ENCODE measurements around the gene CACNA1I.

The CACNA1I gene

GRCh38 chr22:39669432-39669831 is 98.9 kb downstream of the CACNA1I start:
- no peak for DNase-seq (ENCODE audit: low read depth)

GRCh38 chr22:39671936-39672335 is 101.4 kb downstream of the CACNA1I start:
- DNase-seq (ENCODE audit: low read depth), result no peak

DNA sequence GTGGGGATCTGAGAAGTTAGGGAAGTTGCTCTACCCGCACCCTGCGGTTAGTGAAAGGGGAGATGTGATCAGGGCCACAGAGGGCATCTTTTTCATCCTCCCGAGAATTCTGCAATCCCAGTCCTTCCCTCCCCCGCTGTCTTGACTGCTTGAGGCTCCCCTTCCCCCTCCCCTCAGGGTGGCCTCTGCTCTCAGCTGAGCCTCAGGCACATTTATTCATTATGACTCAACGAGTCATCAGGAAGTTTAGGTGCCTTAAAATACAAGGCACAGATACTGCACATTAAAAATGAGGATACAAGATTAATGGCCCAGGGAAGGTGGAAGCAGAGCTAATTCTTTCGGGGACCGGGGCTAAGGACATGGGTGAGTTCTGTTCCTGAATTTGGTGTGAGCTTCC is 104.0 kb downstream of the CACNA1I start:
- DNase-seq (ENCODE audit: low read depth), result no peak

- no peak for DNase-seq (ENCODE audit: low read depth)
These were observed 105.4 kb downstream of the CACNA1I start for GRCh38 chr22:39675947-39676346.

- no peak for DNase-seq (ENCODE audit: low read depth)
These were observed 107.4 kb downstream of the CACNA1I start for GRCh38 chr22:39677967-39678366.

DNA sequence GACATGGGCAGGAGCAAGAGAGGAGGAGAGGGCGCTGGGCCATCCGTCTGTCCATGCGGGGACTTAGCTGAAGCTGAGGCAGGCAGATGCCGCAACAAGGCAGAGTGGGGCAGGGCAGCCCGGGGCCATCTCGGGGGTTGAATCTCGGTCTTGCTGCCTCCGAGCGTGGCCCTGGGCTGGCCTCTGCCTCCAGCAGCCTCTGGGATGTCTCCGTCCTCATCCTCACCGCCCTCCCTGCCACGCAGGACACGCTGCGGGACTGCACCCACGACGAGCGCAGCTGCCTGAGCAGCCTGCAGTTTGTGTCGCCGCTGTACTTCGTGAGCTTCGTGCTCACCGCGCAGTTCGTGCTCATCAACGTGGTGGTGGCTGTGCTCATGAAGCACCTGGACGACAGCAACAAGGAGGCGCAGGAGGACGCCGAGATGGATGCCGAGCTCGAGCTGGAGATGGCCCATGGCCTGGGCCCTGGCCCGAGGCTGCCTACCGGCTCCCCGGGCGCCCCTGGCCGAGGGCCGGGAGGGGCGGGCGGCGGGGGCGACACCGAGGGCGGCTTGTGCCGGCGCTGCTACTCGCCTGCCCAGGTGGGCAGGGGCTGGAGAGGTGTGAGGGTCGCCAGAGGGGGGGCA is 108.4 kb downstream of the CACNA1I start:
- no peak for DNase-seq (ENCODE audit: low read depth)

DNA sequence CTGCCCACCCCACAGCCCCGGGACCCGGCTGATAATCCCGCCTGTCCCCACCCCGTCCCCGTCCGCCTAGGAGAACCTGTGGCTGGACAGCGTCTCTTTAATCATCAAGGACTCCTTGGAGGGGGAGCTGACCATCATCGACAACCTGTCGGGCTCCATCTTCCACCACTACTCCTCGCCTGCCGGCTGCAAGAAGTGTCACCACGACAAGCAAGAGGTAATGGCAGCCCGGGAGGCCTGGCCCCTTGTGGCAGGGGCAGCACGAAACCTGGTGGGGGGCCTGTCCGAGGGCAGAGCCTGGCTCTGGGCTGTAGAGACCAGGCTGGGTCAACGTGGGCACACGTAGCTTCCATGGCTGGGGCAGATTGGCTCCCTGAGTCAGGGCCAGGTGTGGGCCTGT is 109.1 kb downstream of the CACNA1I start:
- no peak for DNase-seq (ENCODE audit: low read depth)

DNA sequence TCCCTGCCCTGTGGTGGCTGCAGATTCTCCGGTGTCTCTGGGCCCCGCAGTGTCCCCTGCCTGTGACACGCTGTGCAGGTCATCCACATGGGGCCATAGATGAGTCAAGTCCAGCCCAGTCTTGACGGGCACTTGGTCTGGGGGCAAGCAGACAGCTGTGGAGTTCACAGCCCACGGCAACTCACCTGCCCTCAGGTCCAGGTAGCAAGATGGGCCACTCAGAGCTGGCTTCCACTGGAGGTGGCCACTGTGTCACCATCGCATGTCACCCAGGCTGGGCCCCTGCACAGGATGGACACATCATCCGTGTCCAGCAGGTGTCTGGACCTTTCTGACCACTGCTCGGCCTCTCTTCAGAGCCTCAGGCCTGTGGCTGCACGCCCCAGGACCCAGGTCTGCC is 109.9 kb downstream of the CACNA1I start:
- DNase-seq (ENCODE audit: low read depth), result no peak

DNA sequence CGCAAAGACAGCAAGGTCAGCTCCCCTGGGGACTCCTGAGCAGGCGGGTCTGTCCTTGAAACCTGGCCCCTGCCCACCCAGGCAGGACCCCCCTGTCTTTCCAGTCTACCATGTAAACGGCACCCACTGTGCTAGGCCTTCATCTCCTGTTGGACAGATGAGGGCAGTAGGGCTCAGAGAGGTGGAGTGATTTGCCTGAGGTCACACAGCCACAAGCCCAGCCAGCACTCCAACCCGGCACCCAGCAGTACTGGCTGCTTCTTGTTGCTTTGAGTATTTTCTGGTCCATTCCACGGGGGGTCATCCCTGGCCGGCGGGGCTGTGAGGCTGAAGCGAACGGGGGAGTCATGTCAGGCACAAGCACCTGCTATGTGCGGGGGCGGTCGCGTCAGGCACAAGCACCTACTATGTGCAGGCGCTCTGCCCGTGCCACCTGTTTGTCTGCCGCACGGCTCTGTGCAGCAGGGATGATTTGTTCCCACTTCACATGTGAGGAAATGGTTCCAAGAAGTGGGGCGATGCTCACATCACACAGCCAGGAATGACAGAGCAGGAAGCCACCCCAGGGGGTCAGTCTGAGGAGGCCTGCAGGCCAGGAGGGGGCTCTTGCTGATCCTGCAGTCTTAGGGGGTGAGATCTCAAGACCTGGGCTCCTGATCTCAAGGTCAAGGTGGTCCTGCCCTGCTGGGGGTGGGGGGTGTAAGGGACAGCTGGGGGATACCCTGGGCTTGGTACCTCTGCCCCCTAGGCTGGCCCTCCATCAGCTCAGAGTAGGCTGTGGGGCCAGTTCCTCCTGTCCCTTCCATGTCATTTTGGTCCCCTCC is 110.7 kb downstream of the CACNA1I start:
- DNase-seq (ENCODE audit: low read depth), result no peak

DNA sequence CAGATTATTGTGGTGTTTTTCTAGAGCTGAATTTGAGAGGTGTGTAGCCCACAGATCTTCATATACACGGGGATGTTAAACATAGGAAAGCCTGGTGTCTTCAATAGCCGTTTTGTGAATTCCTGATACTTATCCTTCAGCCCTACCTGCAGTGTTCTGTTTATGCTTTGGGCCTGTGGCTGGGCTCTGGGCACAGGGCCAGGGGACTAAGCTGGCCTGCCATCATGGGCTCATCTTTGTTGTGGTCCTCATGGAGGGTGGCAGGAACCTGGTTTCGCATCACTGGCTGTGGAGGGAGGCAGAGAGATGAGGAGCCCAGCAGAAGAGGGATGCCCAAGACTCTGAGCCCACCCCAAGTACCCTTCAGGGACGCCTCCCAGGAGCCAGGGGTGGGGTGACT is 112.4 kb downstream of the CACNA1I start:
- DNase-seq (ENCODE audit: low read depth), result no peak

- no peak for DNase-seq (ENCODE audit: low read depth)
These were observed 113.1 kb downstream of the CACNA1I start for GRCh38 chr22:39683639-39684038.

GRCh38 chr22:39684702-39685281 is 114.2 kb downstream of the CACNA1I start:
- no peak for DNase-seq (ENCODE audit: low read depth)

DNA sequence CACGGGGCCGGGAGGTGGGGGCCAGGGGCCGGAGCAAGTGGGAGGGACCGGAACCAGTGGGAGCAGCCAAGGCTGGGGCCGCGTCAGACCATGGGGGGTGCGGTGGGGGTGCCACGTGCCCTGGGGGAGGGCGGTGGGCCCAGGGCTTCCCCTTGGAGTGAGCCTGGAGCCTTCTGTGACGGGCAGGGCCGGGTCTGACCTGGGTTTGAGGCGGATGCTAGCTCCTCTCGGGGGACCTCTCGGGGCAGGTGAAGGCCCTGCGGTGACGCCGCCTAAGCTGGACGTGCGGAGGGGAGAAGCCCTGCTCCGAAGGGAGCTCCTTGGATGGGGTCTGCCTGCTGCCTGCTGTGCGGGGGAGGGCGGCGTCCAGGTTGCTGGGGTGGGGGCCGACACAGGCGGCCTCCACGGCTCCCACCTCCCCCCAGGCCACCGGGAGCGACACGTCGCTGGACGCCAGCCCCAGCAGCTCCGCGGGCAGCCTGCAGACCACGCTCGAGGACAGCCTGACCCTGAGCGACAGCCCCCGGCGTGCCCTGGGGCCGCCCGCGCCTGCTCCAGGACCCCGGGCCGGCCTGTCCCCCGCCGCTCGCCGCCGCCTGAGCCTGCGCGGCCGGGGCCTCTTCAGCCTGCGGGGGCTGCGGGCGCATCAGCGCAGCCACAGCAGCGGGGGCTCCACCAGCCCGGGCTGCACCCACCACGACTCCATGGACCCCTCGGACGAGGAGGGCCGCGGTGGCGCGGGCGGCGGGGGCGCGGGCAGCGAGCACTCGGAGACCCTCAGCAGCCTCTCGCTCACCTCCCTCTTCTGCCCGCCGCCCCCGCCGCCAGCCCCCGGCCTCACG is 115.0 kb downstream of the CACNA1I start:
- no peak for DNase-seq (ENCODE audit: low read depth)

DNA sequence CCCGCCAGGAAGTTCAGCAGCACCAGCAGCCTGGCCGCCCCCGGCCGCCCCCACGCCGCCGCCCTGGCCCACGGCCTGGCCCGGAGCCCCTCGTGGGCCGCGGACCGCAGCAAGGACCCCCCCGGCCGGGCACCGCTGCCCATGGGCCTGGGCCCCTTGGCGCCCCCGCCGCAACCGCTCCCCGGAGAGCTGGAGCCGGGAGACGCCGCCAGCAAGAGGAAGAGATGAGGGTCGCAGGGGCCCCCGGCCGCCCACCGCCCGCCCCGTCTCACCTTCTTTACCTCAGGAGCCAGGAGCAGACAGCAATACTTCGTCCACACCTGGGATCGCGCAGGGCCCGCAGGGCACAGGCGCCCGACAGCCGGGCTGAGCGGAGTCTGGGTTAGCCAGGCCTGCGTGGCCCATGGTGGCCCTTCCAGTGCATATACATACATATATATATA is 115.6 kb downstream of the CACNA1I start:
- DNase-seq (ENCODE audit: low read depth), result no peak

GRCh38 chr22:39686776-39687525 is 116.4 kb downstream of the CACNA1I start:
- no peak for DNase-seq (ENCODE audit: low read depth)

- no peak for DNase-seq (ENCODE audit: low read depth)
These were observed 117.7 kb downstream of the CACNA1I start for GRCh38 chr22:39688186-39688785.

DNA sequence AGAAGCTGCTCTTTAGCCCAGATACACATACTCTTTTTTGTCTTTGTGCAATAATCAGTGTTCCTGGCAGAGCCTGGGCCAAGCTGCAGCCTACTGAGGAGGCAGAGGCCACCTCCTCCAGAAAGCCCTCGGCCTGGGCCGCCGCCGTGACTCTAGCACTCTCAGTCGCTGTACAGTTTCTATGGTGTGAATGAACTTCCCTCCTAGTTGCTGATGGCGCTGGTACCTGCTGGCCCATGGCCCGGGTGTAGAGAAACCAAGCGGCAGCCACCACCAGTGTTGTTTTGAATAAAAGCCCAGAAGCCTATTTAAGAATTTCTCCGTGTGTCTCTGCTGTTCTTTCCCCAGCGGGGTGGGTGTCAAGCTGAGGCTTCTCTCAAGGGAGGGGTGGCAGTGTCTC is 118.9 kb downstream of the CACNA1I start:
- DNase-seq (ENCODE audit: low read depth), result no peak

DNA sequence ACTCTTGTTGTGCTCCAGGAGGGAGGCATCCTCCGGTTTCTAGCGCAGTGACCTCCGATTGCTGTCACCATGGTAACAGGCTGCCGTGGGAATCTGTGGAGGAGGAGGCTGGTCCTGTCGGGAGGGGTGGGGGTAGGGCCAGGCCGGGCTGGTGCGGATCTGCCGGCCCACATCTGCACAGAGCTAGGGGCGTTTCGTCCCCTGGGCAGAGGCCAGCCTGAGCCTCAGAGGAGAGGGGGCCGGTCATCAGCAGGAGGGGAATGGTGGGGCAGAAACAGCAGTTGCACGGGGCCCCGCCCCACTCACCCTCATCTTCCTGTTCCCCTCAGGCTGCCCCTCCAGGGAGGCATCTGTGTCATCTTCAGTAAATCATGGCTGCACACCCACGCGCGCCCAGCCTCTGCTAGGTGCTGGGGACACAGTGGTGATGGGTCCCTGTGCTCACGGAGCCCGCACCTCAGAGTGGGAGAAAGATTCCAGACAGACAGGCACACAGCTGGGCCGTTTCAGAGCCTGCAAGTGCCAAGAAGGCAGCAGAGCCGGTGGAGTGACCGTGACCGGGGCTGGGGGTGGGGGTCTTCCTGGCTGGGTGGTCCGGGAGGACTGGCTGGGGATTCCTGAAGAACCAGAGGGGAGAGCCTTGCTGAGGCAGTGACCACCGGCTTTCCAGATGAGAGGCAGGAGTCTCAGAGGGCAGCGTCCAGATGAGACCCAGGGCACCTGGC is 120.5 kb downstream of the CACNA1I start:
- no peak for DNase-seq (ENCODE audit: low read depth)

GRCh38 chr22:39693943-39694500 is 123.5 kb downstream of the CACNA1I start:
- no peak for DNase-seq (ENCODE audit: low read depth)

GRCh38 chr22:39697790-39698430 is 127.4 kb downstream of the CACNA1I start:
- no peak for DNase-seq (ENCODE audit: low read depth)
